Esophagus squamous epithelium (tissue), 4 donors: ENCODE data around the gene STAB1.

ENCODE experiments used
- CTCF ChIP-seq, 6 experiments: fragments of 450-650 bp in 4 of 6; fragments of 200-600 bp in 2 of 6; sonication (generic) in 2 of 6; IDR thresholded peaks; one replicate each; pipeline ENCODE4 v1.5.1; 2016 to 2019; ENCODE audit warnings: antibody characterized with exemption in 6 of 6, mild to moderate bottlenecking in 4 of 6, moderate library complexity in 4 of 6
- POLR2A ChIP-seq, 4 donors: fragments of 450-650 bp; IDR thresholded peaks; one replicate each; pipeline ENCODE4 v1.6.1; 2017; ENCODE audit warnings: antibody characterized with exemption in 4 of 4, mild to moderate bottlenecking in 4 of 4, moderate library complexity in 3 of 4

GRCh38 chr3:52539010-52539653 lies 44.0 kb downstream of the STAB1 start:
- TF ChIP-seq CTCF (IDR thresholded peaks at IDR 0.05) (no peak), POLR2A (IDR thresholded peaks at IDR 0.05) (no peak)
